Stromal cell of bone marrow (primary cell): Measurements from ENCODE around the gene STEAP4.
A peak's percentile ranks its signal among the peaks of the same experiment; 100 is the strongest.

Experiments
- DNase-seq: peaks from one replicate; pipeline ENCODE4 v3.0.0-alpha.2; 2012; ENCODE audit warnings: low read depth

STEAP4 gene

DNA sequence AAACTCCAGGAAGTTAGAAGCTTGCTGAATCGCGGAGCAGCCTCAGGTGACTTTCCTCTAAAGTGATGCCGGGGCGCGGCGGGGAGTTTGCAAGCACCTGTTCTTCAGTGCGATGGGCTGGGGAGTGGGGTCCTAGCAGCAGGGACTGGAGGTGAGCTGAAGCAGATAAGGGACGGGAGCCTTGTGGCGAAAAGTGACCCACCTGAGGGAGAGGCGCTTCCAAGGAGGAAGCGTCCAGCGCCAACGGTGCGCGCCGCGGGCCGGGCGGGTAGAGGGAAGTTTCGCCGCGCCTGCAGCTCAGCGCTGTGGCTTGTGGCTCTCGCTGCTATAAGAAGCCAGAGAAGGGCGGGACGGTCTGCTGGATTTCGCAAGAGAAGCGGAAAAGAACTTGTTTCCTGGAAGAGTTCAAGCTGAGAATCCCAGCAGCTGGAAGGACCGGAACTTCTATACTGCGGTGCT is at the start of gene STEAP4:
TSS of gene STEAP4 (minus strand) at position 305 of the 459 bp plus-strand sequence. CDS start 22,625 bp downstream, outside the sequence.
- DNase-seq: peak; percentile 73

DNA sequence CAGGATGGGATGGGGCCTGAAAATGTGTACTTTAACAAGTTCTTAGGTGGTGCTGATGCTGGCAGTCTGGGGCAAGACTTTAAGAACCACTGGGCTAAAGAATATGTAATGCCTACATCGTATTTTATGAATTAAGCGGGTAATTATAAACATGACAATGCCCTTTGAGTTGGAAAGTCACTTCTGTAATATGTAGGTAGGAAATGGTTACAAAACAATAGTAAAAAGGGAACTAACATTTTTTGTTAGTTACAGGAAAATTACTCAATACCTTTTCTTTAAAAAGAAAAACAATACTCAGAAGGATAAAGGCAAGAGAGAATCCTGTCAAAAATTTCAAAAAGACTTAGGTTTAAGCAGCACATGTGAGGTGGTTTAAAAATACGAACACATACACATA is 48.3 kb upstream of the STEAP4 start:
- DNase-seq: no peak

DNA sequence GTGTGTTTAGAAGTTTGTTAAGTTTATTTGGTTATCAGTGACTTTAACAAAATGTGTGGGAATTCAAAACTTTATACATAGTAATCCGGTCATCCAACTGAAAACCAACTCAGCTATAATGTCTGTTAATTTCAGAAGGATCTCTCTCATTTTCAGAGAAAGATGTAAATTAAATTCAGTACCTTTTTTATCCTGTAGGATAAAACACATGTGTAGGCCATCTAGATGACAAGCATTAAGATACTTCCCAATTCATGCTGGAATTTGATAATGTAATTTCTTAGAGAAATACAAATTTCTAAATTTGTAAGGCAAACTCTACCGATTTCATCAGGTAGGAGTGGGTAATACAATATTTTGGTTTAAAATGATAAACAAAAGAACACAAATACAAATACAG is 43.4 kb upstream of the STEAP4 start:
- DNase-seq: no peak

DNA sequence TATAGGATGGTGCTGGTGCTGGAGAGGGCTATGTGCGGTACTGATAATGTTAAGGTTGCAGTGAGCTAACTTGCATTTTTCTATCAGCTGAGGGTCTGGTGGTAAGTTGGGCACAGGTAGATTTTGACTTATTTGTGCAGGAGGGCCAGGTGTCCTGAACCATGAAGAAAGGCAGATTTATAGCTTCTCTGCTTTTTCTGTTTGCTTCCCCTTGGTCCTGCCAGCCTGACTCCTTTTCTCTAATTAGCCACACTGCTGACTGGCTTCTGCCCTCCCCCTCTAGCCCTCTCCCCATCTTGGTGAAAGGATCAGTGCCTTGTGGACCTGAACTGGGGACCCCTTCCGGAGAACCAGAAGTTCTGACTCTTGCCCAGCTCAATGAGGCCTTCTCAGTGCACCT is 40.8 kb upstream of the STEAP4 start:
- no peak for DNase-seq

DNA sequence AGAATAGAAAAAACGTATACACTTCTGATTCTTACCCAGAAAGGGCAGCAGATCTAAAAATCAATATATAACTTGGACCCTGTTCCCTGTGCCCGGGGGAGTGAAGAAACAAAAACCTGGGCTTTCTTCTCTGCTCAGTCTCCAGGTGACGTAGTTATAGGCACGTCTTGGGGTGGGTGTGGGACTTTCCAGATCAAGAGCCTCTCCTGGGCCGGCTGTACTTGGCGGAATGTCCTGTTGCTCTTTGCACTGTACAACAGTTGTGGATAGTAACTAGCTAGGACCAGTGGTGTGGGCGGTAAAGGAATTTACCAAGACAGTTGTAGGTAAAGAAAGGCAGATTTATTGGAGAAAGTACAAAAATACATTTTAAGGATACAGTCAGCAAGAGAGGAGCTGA is 40.4 kb upstream of the STEAP4 start:
- no peak for DNase-seq

DNA sequence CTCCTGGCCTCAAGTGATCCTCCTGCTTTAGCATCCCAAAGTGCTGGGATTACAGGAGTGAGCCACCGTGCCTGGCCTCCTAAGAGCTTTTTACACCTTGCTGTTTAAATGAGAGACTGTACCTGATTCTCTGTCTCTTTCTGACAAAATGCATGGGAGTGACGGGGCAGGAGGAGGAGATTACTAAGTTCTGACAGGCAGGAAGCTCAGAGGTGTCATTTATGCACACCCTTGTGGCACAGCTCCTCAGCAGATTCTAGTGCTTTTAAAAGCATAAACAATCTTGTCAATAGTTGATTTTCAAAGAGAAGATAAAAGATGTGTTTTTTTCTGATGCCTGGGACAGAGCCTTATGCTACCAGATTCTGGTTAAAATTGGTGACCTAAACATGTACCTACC is 39.7 kb upstream of the STEAP4 start:
- no peak for DNase-seq

DNA sequence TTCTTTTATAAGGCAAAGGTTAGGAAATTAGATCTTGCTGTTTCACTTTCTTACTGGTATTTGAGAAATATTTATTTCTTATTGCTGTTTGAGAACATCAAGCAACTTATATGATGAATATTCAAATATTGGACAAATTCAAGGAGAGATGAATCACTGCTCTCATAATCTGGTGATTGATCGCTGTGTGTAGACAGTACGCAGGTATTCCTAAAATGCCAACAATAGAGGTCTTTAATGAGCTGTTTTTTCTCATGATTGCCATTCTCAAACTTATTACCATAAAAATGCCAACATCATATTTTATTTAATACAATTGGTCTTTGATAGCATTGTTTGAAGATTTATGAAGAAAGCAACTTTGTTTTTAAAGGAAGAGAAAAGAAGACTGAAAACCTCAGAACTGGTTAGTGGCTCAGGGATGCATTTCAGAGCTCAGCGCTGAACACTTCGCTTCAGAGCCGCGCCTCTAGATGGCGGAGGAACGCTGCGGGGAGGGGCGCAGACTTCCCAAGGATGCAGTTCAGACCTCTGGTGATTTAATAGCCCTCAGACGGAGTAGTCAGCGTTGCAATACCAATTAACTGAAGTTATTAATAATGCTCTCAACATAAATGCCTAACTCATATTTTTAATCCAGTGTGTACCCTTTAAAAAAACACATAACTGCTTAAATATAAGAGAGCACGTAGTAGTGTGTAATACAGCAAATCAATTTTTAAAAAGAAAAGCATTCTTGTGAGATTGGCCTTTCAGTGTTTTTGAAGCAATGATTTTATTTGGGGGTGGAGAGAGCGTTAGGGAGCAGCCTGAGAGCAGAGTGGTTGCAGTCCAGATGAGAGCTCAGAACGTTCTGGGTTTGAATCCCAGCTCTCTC is 38.5 kb upstream of the STEAP4 start:
- peak; percentile 15 for DNase-seq

DNA sequence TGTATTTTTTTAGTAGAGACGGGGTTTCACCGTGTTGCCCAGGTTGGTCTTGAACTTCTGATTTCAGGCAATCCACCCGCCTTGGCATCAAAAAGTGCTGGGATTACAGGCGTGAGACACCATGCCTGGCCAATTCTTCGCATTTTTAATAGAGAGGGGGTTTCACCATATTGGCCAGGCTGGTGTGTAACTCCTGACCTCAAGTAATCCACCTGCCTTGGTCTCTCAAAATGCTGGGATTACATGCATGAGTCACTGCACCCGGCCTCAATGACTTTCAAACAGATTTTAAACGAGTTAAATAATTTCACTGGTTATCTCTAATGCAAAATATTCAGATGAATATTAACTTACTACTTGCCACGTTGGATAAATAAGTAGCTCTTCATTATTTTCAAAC is 37.6 kb upstream of the STEAP4 start:
- no peak for DNase-seq

DNA sequence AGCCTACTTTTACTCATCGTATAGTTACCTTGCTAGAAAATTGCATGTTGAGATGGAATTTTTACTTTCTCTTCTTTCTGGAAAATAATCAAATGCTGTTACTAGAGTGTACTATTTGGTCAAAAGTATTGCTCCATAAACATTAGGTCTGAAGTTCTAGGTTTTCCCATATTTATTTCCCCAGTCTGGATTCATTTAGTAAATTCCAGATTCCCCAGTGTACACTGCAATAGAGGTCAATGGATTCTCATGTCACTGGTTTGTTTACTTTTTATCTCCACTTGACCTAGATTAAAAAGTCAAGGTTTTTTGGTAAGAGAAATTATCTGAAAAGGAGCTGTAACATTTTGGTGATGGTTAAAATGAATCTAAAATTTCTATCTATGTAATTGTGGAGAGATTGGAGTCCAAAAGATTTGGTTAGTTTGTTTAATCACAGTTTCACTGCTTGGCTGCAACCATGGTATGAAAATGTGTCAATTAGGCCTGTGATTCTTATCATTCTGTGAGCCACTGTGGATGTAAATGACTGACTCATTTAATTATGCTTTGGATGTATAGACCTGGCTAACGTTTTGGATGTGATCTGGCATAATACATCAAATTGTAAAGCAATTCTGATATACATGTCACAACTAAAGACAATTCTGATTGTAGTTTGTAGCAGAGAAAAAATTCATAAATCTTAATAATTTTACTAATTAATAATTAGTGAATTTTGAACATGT is 32.7 kb upstream of the STEAP4 start:
- peak; percentile 6 for DNase-seq

DNA sequence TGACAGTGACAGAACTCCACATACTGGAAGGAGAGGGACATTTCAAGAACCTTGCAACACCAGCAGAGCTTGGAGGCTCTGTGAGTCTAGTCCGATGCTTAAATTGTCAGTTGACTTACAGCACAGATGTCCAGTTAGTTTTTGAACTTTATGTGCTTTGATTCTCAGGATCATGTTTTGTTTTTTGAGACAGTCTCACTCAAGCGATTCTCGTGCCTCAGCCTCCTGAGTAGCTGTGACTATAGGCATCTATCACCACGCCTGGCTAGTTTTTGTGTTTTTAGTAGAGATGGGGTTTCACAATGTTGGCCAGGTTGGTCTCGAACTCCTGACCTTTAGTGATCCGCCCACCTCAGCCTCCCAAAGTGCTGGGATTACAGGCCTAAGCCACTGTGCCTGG is 31.8 kb upstream of the STEAP4 start:
- no peak for DNase-seq

DNA sequence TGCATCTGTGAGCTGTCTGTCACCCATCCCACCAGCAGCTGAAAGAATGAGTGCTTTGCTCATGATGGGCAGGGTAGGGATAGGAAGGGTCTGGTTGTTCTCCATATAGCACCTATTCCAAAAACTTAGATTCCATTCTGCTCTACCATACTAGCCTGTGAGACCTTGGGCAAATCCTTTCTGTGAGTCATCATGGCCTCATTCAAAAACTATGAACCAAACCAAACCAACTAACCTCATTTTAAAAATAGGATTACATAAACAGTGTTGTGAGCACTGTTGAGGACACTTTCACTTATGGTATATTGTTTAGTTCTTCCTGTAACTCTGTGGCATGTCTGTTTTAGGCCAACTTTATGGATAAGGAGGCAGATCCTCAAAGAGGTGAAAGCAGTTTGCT is 30.9 kb upstream of the STEAP4 start:
- DNase-seq: peak; percentile 61

DNA sequence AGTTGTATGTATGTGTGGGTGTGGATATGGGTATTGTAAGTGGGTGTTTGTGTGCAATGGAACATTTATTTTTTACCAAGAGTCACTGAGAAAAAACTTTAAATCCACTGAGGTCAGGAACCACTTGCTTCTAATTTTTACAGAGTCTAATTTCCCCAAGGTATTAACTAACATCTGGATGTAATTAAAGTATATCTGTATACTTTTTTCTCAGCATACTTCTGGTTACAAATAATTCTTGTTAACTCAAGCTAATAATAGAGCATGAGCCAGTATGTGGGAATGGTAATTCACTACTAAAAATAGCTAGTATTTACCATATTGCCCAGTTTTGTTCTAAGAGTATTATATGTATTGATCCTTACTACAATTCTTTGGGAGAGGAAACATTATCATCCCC is 24.6 kb upstream of the STEAP4 start:
- peak; percentile 54 for DNase-seq

DNA sequence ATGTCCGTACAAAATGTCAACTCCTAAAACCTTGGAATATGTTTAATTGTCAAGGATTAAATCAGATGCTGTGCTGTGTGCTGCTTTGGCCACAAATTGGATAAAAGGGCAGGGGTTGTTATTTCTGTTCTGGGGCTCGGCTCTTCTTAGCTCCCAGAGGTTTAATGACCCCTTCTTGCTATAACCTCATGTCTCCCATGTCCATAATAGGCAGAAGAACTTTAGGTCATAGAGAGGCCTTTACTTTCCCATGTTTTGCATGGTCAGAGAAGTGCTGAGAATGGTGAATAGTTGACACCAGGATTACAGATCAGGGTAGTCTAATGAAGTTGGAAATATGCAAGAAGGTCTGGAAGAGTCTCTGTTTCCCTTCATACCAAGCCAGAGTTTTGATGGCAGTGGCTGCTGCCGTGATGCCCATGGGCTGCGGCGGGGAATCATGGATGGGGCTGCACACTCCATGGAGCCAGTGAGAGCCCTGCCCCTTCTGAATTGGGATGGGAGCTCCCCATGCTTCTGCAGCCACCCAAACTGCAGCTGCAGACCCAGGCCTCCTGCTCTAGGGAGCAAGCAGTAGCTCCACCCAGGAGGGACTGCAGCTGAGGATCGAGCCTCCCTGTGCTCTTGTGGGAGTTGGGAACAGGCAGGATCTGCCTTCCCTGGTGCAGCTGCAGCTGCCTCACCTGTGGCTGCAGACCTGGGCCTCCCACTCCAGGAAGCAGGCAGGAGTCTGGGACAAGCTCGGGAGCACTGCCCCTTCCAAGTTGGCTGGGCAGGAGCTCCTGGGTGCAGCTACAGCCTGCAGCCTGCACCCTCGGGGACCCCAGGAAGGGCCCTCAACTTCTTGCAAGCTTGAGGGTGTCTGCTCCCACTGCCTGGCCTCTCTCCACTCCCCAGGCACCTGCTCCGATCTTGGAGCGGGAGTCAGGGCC is 23.1 kb upstream of the STEAP4 start:
- DNase-seq: no peak

DNA sequence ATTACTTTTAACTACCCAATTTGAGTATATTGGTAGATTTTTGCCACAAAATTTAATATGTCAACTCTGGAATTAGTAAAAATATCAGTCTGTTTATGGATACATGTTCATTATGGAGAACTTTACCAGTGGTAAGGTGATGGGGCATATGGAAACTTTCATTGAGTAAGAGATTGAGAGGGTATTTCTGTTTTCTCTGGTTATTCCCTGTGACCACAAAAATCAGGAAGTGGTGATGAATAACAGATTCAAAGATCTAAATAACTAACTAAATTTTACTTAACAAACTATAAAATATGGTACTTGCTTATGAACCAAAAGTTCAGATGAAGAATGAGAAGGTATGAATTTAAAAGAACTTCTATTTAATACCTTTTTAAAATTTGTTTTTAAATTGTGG is 22.1 kb upstream of the STEAP4 start:
- DNase-seq: no peak

DNA sequence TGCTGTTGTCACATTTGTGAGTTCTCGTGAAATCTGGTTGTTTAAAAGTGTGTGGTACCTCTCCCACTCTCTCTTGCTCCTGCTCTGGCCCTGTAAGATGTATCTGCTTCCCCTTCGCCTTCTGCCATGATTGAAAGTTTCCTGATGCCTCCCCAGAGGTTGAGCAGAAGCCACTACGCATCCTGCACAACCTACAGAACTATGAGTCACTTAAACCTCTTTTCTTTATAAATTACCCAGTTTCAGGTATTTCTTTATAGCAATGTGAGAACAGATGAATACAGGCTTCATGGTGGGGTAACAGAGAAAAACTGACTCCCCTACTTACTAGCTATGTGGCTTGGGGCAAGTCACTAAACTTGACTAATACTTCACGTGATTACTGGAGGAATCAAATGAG is 18.0 kb upstream of the STEAP4 start:
- no peak for DNase-seq

DNA sequence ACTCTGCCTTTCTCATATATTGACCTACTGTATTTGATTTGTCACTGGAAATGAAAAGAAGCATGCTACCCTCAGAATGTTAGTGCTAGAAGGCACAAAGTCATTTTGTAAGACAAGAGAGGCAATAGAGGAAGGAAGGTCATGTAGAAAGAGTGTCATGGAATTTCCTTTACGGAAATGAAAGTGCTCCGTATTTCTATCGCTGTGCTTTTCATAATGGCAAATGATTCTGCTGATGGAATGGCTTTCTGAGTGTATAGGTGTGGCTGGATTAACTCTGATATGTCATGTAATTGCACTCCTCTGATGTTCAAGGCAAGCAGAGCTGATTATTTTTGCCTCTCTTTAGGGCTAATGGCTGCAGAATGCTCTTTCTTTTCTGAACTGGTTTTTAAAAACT is 15.5 kb upstream of the STEAP4 start:
- no peak for DNase-seq

DNA sequence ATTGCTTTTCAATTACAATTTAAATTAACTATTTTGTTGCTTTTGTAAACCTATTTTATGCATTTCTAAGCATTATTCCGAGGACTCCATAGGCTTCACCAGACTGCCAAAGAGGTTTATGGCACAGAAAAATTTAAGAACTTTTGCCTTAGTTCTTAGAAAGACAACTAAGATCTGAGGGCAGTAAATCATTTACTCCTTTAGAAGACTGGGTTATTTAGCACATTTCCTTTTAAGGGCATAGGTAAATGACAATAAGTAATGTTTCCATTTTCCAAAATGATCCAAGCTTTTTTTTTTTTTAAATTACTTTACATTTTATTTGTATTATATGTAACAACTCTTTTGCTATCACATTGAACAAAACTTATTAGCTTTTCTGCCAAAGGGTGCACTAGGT is 15.0 kb upstream of the STEAP4 start:
- DNase-seq: no peak

DNA sequence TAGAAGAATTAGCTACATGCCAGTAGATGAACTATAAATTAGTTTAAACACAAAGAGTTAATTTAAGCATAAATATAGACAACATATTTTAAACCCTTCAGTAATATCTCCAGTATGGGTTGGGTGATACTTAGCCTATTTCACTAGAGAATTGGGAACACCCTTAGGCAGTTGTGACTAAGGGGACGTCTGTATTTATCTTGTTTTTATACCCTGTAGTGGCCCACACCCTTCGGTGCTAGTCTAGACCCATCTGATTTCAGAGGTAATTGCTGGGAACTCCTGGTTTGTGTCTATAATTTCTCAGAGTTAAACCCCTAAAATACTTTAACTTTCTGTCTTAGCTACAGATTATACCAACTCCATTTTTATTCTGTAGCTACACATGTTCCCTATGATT is 11.5 kb upstream of the STEAP4 start:
- DNase-seq: no peak

DNA sequence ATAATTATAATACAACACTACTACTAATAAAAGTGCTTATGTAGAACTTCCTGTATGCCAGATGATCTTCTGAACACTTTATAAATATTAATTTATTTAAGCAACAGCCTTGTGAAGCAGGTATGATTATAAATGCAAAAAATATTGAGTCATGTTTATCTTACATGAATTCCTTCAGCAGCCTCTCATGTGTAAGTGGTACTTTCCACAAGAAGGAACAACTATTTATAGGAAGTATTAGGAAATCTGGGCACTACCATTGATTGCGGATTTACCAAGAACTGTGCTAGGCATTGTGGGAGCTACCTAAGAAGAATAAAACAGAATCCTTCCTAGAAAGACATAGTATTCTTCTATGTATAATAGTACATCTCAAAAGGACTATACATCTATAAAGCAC is 10.7 kb upstream of the STEAP4 start:
- DNase-seq: no peak

DNA sequence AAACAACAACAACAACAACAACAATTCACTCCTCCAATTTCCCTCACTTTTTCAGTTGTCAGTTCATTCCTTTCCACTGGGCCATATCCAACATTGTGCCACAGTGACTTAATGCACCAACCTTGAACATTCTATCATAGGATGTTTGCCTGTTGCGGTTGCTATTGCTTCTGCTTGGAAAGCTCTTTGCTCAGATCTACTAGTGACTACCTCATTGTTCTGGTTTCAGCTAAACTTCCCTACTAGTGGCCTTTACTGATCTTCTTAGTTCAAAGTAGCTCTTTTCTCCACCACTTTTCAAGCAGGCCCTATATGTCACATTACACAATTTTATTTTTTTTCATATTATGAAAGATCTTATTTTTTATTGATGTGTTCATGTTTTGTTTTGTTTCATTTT is 9.8 kb upstream of the STEAP4 start:
- DNase-seq: no peak

DNA sequence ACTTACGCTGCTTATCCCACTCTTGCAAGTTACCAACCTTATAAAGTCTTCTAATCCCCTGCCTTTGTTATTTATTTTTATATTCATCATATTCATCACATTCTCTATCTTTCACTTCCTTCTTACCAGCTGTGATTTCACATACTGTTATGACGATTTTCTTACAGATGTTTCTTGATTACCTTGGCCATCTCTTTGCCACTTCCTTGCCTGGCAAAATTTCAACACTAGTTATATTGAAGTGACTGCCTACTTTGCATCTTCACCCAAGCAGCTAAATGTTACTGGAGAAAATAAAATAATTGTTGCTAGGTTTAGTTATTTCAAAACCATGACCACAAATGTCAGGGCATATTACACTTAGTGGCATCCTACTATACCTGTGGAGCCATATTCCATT is 8.8 kb upstream of the STEAP4 start:
- DNase-seq: no peak

DNA sequence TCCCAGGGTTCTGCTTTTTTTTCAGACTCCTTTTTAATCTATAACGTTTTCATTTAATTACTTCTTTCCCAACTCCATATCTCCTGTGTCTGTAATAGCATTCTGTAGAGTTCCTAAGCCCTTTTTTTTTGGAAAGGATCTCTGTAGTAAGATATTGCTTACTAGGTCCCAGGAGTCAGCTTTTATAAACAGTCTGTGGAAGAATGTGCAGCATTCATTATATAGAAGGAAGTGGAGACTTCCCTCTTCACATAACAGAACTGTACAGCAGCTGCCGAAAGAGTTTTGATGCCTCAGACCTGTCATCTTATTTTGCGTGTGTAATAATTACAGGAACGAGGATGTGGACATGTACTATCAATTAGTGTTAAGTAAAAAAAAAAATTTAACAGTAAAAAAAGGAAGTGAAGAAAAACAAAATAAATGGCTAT is 7.4 kb upstream of the STEAP4 start:
- no peak for DNase-seq
